ENCODE data around the gene CCL19. TPM values are rescaled to one million over a fixed set of nuclear protein-coding genes. Genes with fewer than 3 reads are reported as not detected.
"Not testable (repeated sequence)": the region's sequence is repeated elsewhere in the genome, so short reads cannot be mapped to it uniquely, and the experiment has no call there.

CCL19 gene
- total RNA-seq, 5 donors from 2014 or later (not counting 1 experiment from before 2014, with no cell fraction given), result not detected

DNA sequence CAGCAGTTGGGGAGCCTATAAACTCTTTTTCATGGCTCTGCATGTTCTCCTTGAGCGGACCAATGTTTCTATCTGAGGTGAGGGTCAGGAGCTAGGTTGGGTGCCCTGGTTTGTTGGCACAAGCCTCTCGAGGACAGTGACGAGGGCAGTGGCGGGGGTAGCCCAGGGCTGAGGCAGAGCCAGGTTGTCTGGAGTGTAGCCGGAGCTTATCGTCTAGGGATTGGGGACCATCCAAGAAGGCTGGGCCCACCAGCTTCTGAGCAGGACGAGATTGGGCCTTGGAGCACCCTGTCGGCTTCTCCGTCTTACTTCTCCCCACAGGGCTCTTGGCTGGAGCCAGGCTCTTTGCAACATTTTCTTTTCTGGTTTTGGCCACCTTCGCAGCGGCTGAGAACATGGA is 32.1 kb upstream of the CCL19 start:
- ChIA-PET CTCF (no interaction called here), POLR2A (no interaction called here)
- H3K9me3 ChIP-seq, result no peaks in the 10 kb centered on the region
- no peak overlapping the region for H3K27ac Mint-ChIP-seq
- peaks cover 0 to 1% of the 10 kb centered on the region in 2 experiments for H3K27me3 ChIP-seq (replicated peaks in 1 of 2; ENCODE audit: control insufficient read depth in 2 of 2, extremely low read depth in 1 of 2, insufficient read depth in 2 of 2, low read length in 1 of 2)
- H3K4me1 ChIP-seq (ENCODE audit: control insufficient read depth in 1 of 2, extremely low read depth in 1 of 2, insufficient read depth in 2 of 2, low read length in 2 of 2), result no peaks in the 10 kb centered on the region
- no peak overlapping the region for H3K4me3 ChIP-seq (ENCODE audit: control insufficient read depth in 1 of 2, extremely low read depth in 1 of 2, low read length in 1 of 2)
- no peak for ATAC-seq (replicated peaks in 1 of 4)
- no peaks in the 10 kb centered on the region for H3K36me3 Mint-ChIP-seq
- no peaks in the 10 kb centered on the region for H3K4me1 Mint-ChIP-seq
- no peaks in the 10 kb centered on the region for H3K9me3 Mint-ChIP-seq
- DNase-seq, result no peak
- WGBS (ENCODE audit: insufficient coverage), result 85% methylated on average over 10 of the region's 11 CpGs
- H3K27ac ChIP-seq (ENCODE audit: low read length), result no peak overlapping the region
- H3K27me3 Mint-ChIP-seq, result peaks cover 0 to 1% of the 10 kb centered on the region in 2 donors
- H3K4me3 Mint-ChIP-seq, result no peak overlapping the region
- H3K36me3 ChIP-seq (ENCODE audit: control insufficient read depth in 2 of 2, extremely low read depth in 1 of 2, insufficient read depth in 1 of 2, low read length in 1 of 2), result no peaks in the 10 kb centered on the region

- H3K27ac Mint-ChIP-seq; H3K36me3 ChIP-seq (ENCODE audit: control insufficient read depth in 2 of 2, extremely low read depth in 1 of 2, insufficient read depth in 1 of 2, low read length in 1 of 2); CTCF ChIA-PET; H3K36me3 Mint-ChIP-seq; H3K4me1 ChIP-seq (ENCODE audit: control insufficient read depth in 1 of 2, extremely low read depth in 1 of 2, insufficient read depth in 2 of 2, low read length in 2 of 2); H3K4me1 Mint-ChIP-seq; H3K9me3 Mint-ChIP-seq; DNase-seq; POLR2A ChIA-PET; H3K27ac ChIP-seq (ENCODE audit: low read length); ATAC-seq (replicated peaks in 1 of 4); H3K4me3 ChIP-seq (ENCODE audit: control insufficient read depth in 1 of 2, extremely low read depth in 1 of 2, low read length in 1 of 2); H3K9me3 ChIP-seq; H3K4me3 Mint-ChIP-seq: not testable (repeated sequence)
- peaks cover 0 to 15% of the 10 kb centered on the region in 2 experiments for H3K27me3 ChIP-seq (replicated peaks in 1 of 2; ENCODE audit: control insufficient read depth in 2 of 2, extremely low read depth in 1 of 2, insufficient read depth in 2 of 2, low read length in 1 of 2)
- peaks cover 7 to 12% of the 10 kb centered on the region in 2 donors for H3K27me3 Mint-ChIP-seq
These were observed 28.6 kb upstream of the CCL19 start for GRCh38 chr9:34719769-34720025.

- H3K27me3 Mint-ChIP-seq, result peaks cover 7 to 15% of the 10 kb centered on the region in 2 donors
- H3K36me3 Mint-ChIP-seq, result no peaks in the 10 kb centered on the region
- DNase-seq (no peak), ATAC-seq (replicated peaks in 1 of 4) (no peak)
- H3K4me3 Mint-ChIP-seq, result no peak overlapping the region
- Histone ChIP-seq H3K9me3 (no peaks in the 10 kb centered on the region), H3K4me3 (ENCODE audit: control insufficient read depth in 1 of 2, extremely low read depth in 1 of 2, low read length in 1 of 2) (no peak overlapping the region), H3K27me3 (replicated peaks in 1 of 2; ENCODE audit: control insufficient read depth in 2 of 2, extremely low read depth in 1 of 2, insufficient read depth in 2 of 2, low read length in 1 of 2) (peaks cover 0 to 15% of the 10 kb centered on the region in 2 experiments), H3K36me3 (ENCODE audit: control insufficient read depth in 2 of 2, extremely low read depth in 1 of 2, insufficient read depth in 1 of 2, low read length in 1 of 2) (no peaks in the 10 kb centered on the region), H3K4me1 (ENCODE audit: control insufficient read depth in 1 of 2, extremely low read depth in 1 of 2, insufficient read depth in 2 of 2, low read length in 2 of 2) (no peaks in the 10 kb centered on the region), H3K27ac (ENCODE audit: low read length) (no peak overlapping the region)
- ChIA-PET POLR2A (no interaction called here), CTCF (no interaction called here)
- H3K9me3 Mint-ChIP-seq, result no peaks in the 10 kb centered on the region
- H3K27ac Mint-ChIP-seq, result no peak overlapping the region
- H3K4me1 Mint-ChIP-seq, result no peaks in the 10 kb centered on the region
- 69% methylated on average over 8 of the region's 8 CpGs for WGBS (ENCODE audit: insufficient coverage)
These were observed 28.1 kb upstream of the CCL19 start for GRCh38 chr9:34719021-34719768.

DNA sequence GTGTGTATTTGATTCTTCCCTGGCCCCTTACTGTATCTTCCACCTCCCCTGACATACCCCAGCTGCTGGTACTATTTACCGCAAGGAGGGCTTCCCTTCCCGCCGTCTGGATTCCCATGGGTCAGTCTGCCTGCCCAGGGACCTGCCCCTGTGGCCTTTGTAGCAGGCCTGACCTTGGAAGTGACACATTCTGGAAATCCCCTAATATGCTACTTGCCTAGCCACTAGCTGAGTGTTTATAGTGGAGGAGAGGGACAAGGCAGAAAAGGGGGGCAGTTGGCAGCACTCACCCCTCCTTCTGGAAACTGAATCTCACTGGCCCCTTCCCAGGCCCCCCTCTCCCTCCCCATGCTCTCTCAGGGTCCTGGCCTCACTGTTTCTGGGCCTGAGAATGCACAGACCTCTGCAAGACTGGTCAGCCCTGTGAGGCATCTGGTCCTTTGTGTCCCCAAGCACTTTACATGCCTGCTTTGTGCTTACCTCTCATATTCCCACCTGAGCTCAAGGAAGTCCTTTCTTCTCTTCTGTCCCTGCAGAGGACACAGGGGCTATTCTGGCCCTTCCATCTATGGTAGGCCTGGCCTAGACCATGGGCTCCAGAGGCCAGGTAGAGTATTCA is 27.0 kb upstream of the CCL19 start:
- Mint-ChIP-seq H3K36me3 (no peaks in the 10 kb centered on the region), H3K4me1 (no peaks in the 10 kb centered on the region), H3K9me3 (no peaks in the 10 kb centered on the region), H3K27me3 (peaks cover 14 to 26% of the 10 kb centered on the region in 2 donors), H3K27ac (no peak overlapping the region), H3K4me3 (no peak overlapping the region)
- ATAC-seq (replicated peaks in 1 of 4), result no peak
- H3K9me3 ChIP-seq, result no peaks in the 10 kb centered on the region
- no peak for DNase-seq
- POLR2A ChIA-PET, result no interaction called here
- H3K4me3 ChIP-seq (ENCODE audit: control insufficient read depth in 1 of 2, extremely low read depth in 1 of 2, low read length in 1 of 2), result no peak overlapping the region
- CTCF ChIA-PET, result no interaction called here
- no peaks in the 10 kb centered on the region for H3K36me3 ChIP-seq (ENCODE audit: control insufficient read depth in 2 of 2, extremely low read depth in 1 of 2, insufficient read depth in 1 of 2, low read length in 1 of 2)
- H3K27me3 ChIP-seq (replicated peaks in 1 of 2; ENCODE audit: control insufficient read depth in 2 of 2, extremely low read depth in 1 of 2, insufficient read depth in 2 of 2, low read length in 1 of 2), result peaks cover 2 to 15% of the 10 kb centered on the region in 2 experiments
- 89% methylated on average over 3 of the region's 3 CpGs for WGBS (ENCODE audit: insufficient coverage)
- no peak overlapping the region for H3K27ac ChIP-seq (ENCODE audit: low read length)
- no peaks in the 10 kb centered on the region for H3K4me1 ChIP-seq (ENCODE audit: control insufficient read depth in 1 of 2, extremely low read depth in 1 of 2, insufficient read depth in 2 of 2, low read length in 2 of 2)

DNA sequence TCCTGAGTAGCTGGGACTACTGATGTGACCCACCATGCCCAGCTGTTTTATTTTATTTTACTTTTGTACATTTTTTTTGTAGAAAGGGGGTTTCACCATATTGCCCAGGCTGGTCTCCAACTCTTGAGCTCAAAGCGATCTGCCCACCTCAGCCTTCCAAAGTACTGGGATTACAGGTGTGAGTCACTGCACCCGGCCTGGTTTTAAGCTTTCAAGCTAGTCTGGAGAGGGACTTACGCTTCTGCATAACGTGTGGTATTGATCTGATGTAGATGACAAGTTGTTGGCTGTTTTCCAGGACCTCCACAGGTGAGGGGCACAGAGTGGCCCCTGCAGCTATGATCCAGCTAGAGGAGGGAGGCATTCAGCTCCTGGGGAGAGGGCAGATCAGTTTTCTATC is 25.6 kb upstream of the CCL19 start:
- no peaks in the 10 kb centered on the region for H3K9me3 ChIP-seq
- no peaks in the 10 kb centered on the region for H3K4me1 Mint-ChIP-seq
- H3K4me3 Mint-ChIP-seq, result no peak overlapping the region
- H3K4me1 ChIP-seq (ENCODE audit: control insufficient read depth in 1 of 2, extremely low read depth in 1 of 2, insufficient read depth in 2 of 2, low read length in 2 of 2), result no peaks in the 10 kb centered on the region
- CTCF ChIA-PET, result interaction anchor here in 1 of 2 donors (0.6 kb wide), 1 partner anchor 617 kb away, joined by 3 read pairs; no protein-coding TSS in a partner anchor
- no peaks in the 10 kb centered on the region for H3K9me3 Mint-ChIP-seq
- H3K27me3 Mint-ChIP-seq, result peaks cover 17 to 32% of the 10 kb centered on the region in 2 donors
- POLR2A ChIA-PET, result interaction anchor here in 1 of 2 donors (0.6 kb wide), 1 partner anchor 364 kb away, joined by 4 read pairs; no protein-coding TSS in a partner anchor
- H3K4me3 ChIP-seq (ENCODE audit: control insufficient read depth in 1 of 2, extremely low read depth in 1 of 2, low read length in 1 of 2), result no peak overlapping the region
- no peak overlapping the region for H3K27ac Mint-ChIP-seq
- no peaks in the 10 kb centered on the region for H3K36me3 Mint-ChIP-seq
- no peak overlapping the region for H3K27ac ChIP-seq (ENCODE audit: low read length)
- ATAC-seq (replicated peaks in 1 of 4), result no peak
- H3K27me3 ChIP-seq (replicated peaks in 1 of 2; ENCODE audit: control insufficient read depth in 2 of 2, extremely low read depth in 1 of 2, insufficient read depth in 2 of 2, low read length in 1 of 2), result peaks cover 4 to 15% of the 10 kb centered on the region in 2 experiments
- no peak for DNase-seq
- H3K36me3 ChIP-seq (ENCODE audit: control insufficient read depth in 2 of 2, extremely low read depth in 1 of 2, insufficient read depth in 1 of 2, low read length in 1 of 2), result no peaks in the 10 kb centered on the region
- WGBS (ENCODE audit: insufficient coverage), result 55% methylated on average over 3 of the region's 4 CpGs

DNA sequence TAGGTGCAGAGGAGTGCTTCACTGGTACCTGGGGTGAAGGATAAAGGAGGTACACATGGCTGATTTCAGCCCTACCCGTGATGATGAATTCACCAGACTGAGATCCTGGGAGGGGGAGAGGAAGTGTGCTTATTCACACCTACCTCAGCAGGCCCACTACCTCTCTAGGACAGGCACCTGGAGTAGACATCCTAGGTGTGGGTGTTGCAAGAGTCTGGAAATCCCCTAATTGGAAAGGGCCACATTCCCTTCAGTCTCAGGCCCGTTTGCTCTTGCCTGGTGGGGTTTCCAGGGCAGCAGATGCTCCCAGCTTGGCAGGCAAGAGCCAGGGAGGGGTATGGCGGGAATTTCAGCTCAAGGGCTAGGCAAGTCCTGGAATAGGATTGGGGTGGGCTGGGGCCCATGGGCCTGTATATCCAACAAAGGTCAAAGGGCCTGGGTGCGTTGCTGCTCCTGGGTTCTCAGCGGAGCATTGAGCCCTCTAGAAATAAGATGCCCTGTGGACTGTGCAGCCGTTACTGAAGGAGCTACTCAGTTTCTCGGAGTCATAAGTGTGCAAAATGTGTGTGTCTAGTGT is 24.7 kb upstream of the CCL19 start:
- H3K9me3 Mint-ChIP-seq, result no peaks in the 10 kb centered on the region
- no peaks in the 10 kb centered on the region for H3K4me1 Mint-ChIP-seq
- CTCF ChIA-PET, result no interaction called here
- H3K27me3 ChIP-seq (replicated peaks in 1 of 2; ENCODE audit: control insufficient read depth in 2 of 2, extremely low read depth in 1 of 2, insufficient read depth in 2 of 2, low read length in 1 of 2), result peaks cover 4 to 15% of the 10 kb centered on the region in 2 experiments
- ATAC-seq (replicated peaks in 1 of 4) (no peak), DNase-seq (no peak)
- H3K36me3 ChIP-seq (ENCODE audit: control insufficient read depth in 2 of 2, extremely low read depth in 1 of 2, insufficient read depth in 1 of 2, low read length in 1 of 2), result no peaks in the 10 kb centered on the region
- H3K4me3 Mint-ChIP-seq, result no peak overlapping the region
- H3K27ac ChIP-seq (ENCODE audit: low read length), result no peak overlapping the region
- H3K36me3 Mint-ChIP-seq, result no peaks in the 10 kb centered on the region
- POLR2A ChIA-PET, result no interaction called here
- H3K4me1 ChIP-seq (ENCODE audit: control insufficient read depth in 1 of 2, extremely low read depth in 1 of 2, insufficient read depth in 2 of 2, low read length in 2 of 2), result no peaks in the 10 kb centered on the region
- peaks cover 19 to 32% of the 10 kb centered on the region in 2 donors for H3K27me3 Mint-ChIP-seq
- no peaks in the 10 kb centered on the region for H3K9me3 ChIP-seq
- no peak overlapping the region for H3K27ac Mint-ChIP-seq
- no peak overlapping the region for H3K4me3 ChIP-seq (ENCODE audit: control insufficient read depth in 1 of 2, extremely low read depth in 1 of 2, low read length in 1 of 2)
- 81% methylated on average over 5 of the region's 7 CpGs for WGBS (ENCODE audit: insufficient coverage)

All from T-cell (primary cell).